Stimulated activated CD4-positive, alpha-beta T cell treated with anti-CD3 and anti-CD28 coated beads, Interleukin-12 subunit alpha, Interleukin-12 subunit beta, amount 100 ng/mL, for 24 hours (primary cell): ENCODE measurements around the gene PTPRF.
A peak's percentile ranks its signal among the peaks of the same experiment; 100 is the strongest.

ENCODE experiments used
- DNase-seq, 2 experiments: peaks; one replicate each; pipeline ENCODE4 v3.0.0-alpha.2; 2020; ENCODE audit warnings: low read depth in 2 of 2

PTPRF gene

GRCh38 chr1:43512681-43513080 is 18.0 kb upstream of the PTPRF start:
- no peak for DNase-seq

GRCh38 chr1:43513471-43514173 is 17.1 kb upstream of the PTPRF start:
- DNase-seq, result no peak

- no peak for DNase-seq
Measured at GRCh38 chr1:43518935-43519686, 11.6 kb upstream of the PTPRF start.

- no peak for DNase-seq
Measured at GRCh38 chr1:43520100-43520778, 10.4 kb upstream of the PTPRF start.

GRCh38 chr1:43521078-43521477 is 9.6 kb upstream of the PTPRF start:
- DNase-seq, result no peak

GRCh38 chr1:43521756-43522155 is 8.9 kb upstream of the PTPRF start:
- no peak for DNase-seq

- no peak for DNase-seq
Measured at GRCh38 chr1:43522431-43522775, 8.3 kb upstream of the PTPRF start.

GRCh38 chr1:43522776-43523480 is 7.8 kb upstream of the PTPRF start:
- DNase-seq, result no peak

GRCh38 chr1:43524804-43525203 is 5.9 kb upstream of the PTPRF start:
- DNase-seq, result no peak

GRCh38 chr1:43526002-43526401 is 4.7 kb upstream of the PTPRF start:
- DNase-seq, result no peak

GRCh38 chr1:43527111-43527878 is 3.4 kb upstream of the PTPRF start:
- no peak for DNase-seq

GRCh38 chr1:43529206-43529731 is 1.4 kb upstream of the PTPRF start:
- DNase-seq, result peak; percentile 54 to 79

- no peak for DNase-seq
Measured at GRCh38 chr1:43531107-43531905, 623 bp downstream of the PTPRF start.

GRCh38 chr1:43531906-43532584 is 1.4 kb downstream of the PTPRF start:
- DNase-seq, result no peak

- DNase-seq, result no peak
Measured at GRCh38 chr1:43532716-43533115, 2.0 kb downstream of the PTPRF start.

GRCh38 chr1:43533584-43533983 is 2.9 kb downstream of the PTPRF start:
- no peak for DNase-seq

GRCh38 chr1:43534256-43534655 is 3.6 kb downstream of the PTPRF start:
- no peak for DNase-seq

- DNase-seq, result no peak
Measured at GRCh38 chr1:43536196-43536863, 5.6 kb downstream of the PTPRF start.

- no peak for DNase-seq
Measured at GRCh38 chr1:43536864-43537358, 6.2 kb downstream of the PTPRF start.
